Kidney (tissue), 14 donors: ENCODE data around the gene ST6GAL1. TPM values are rescaled to one million over a fixed set of nuclear protein-coding genes. Genes with fewer than 3 reads are reported as not detected.

Experiments
- DNase-seq, 5 donors: peaks; one replicate each; pipeline ENCODE4 v3.0.0-alpha.2; 2013 to 2020
- FAIRE-seq: peaks from 2 replicates; lab custom pipeline; 2012; peaks lifted over from hg19 to GRCh38; lab: Jason Lieb, UNC
- H3K27ac ChIP-seq, 2 donors: one replicate each; pipeline ENCODE4 v1.7.0; 2013; ENCODE audit warnings: low read depth in 2 of 2, low read length in 2 of 2, inconsistent platforms in 1 of 2
- H3K27me3 ChIP-seq: one replicate; pipeline ENCODE4 v1.7.1; 2013; ENCODE audit warnings: low read length, inconsistent platforms; ENCODE audit not compliant: control insufficient read depth, insufficient read depth
- H3K36me3 ChIP-seq, 3 donors: one replicate each; pipeline versions ENCODE4 v1.7.0 to v1.7.1; 2013; ENCODE audit warnings: low read length in 3 of 3, control low read depth in 1 of 3, inconsistent platforms in 1 of 3; ENCODE audit not compliant: insufficient read depth in 3 of 3, control insufficient read depth in 2 of 3
- H3K4me1 ChIP-seq, 3 donors: one replicate each; pipeline versions ENCODE4 v1.7.0 to v1.7.1; 2013; ENCODE audit warnings: low read length in 3 of 3, inconsistent platforms in 1 of 3, low read depth in 1 of 3; ENCODE audit not compliant: control insufficient read depth in 2 of 3, insufficient read depth in 2 of 3
- H3K4me3 ChIP-seq, 3 donors: one replicate each; pipeline versions ENCODE4 v1.7.0 to v1.8.1; 2013; ENCODE audit warnings: low read length in 3 of 3, control low read depth in 1 of 3, inconsistent platforms in 1 of 3
- H3K9ac ChIP-seq, 3 donors: one replicate each; pipeline versions ENCODE4 v1.7.0 to v1.7.1; 2013; ENCODE audit warnings: low read length in 3 of 3, control low read depth in 1 of 3, inconsistent platforms in 1 of 3
- H3K9me3 ChIP-seq, 3 donors: one replicate each; pipeline versions ENCODE4 v1.7.0 to v1.7.1; 2013; ENCODE audit warnings: low read length in 3 of 3, control low read depth in 1 of 3, inconsistent platforms in 1 of 3; ENCODE audit not compliant: control insufficient read depth in 2 of 3, insufficient read depth in 1 of 3
- intact Hi-C: fragments of 100-400 bp; cut with DNase I; formaldehyde crosslinking; loops from one replicate; pipeline ENCODE4 v1.11.1; 2022
- polyA plus RNA-seq: library from polyadenylated mRNA; stranded (reverse); fragments of 350-450 nt; fragmentation: Illumina TruSeq; extraction: RNeasy Lipid Tissue Mini Kit (QIAGEN cat#74804); gene quantifications from one replicate; pipeline ENCODE4 v1.2.3, GENCODE V29; 2014; ENCODE audit warnings: low read depth, low replicate concordance; ENCODE audit not compliant: insufficient read depth
- total RNA-seq: library from RNA; stranded (reverse); fragmentation: NEBNext Ultra II Directional; extraction: Animal tissue kit (Norgen Biotek cat#: 25700); gene quantifications from one replicate; pipeline ENCODE4 v1.2.1, GENCODE V29; 2021
- TF ChIP-seq, protein P1 (sequence below): IDR thresholded peaks from 3 replicates; pipeline ENCODE4 v1.5.1; 2012; ENCODE audit warnings: mild to moderate bottlenecking, moderate library complexity, borderline replicate concordance; ENCODE audit not compliant: insufficient read depth; ENCODE audit errors: extremely low read depth
- donor health status: control.
- donor health status: control.
- donor health status: control.
- donor health status: control.
- donor health status: control.
- donor health status: DM: yes; HTN: yes; CAD: no.
- donor health status: Normal renal cell carcinoma (clear cell type).

Gene ST6GAL1
- total and polyA plus RNA-seq, 2 donors from 2014 or later, result 62.6 to 236 TPM

DNA sequence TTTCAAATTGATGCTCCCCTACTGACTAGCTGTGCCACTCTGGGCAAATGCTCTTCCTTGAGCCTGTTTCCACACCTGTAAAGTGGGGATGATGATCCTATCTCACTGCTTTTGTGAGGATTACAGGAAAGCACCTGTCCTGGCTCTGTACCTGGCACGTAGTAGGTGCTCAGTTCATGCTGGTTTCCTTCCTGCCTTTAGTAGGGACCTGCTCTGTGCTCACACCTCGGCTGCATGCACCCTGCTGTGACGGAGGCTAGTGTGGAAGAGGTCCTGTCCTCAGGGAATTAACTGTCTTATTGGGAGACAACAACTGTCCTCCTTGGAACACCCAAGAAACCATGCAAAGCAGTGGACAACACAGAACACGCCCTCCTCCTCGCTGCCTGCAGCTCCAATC is 147.2 kb downstream of the ST6GAL1 start:
- Histone ChIP-seq H3K4me3 (no peak overlapping the region), H3K9ac (no peak overlapping the region), H3K9me3 (no peaks in the 10 kb centered on the region), H3K4me1 (no peaks in the 10 kb centered on the region), H3K27ac (no peak overlapping the region), H3K36me3 (peaks cover 2 to 11% (median 5%) of the 10 kb centered on the region in 3 donors), H3K27me3 (no peaks in the 10 kb centered on the region)
- FAIRE-seq (no peak), DNase-seq (no peak)
- intact Hi-C loops, result no loop called here
- TF ChIP-seq, protein P1, sequence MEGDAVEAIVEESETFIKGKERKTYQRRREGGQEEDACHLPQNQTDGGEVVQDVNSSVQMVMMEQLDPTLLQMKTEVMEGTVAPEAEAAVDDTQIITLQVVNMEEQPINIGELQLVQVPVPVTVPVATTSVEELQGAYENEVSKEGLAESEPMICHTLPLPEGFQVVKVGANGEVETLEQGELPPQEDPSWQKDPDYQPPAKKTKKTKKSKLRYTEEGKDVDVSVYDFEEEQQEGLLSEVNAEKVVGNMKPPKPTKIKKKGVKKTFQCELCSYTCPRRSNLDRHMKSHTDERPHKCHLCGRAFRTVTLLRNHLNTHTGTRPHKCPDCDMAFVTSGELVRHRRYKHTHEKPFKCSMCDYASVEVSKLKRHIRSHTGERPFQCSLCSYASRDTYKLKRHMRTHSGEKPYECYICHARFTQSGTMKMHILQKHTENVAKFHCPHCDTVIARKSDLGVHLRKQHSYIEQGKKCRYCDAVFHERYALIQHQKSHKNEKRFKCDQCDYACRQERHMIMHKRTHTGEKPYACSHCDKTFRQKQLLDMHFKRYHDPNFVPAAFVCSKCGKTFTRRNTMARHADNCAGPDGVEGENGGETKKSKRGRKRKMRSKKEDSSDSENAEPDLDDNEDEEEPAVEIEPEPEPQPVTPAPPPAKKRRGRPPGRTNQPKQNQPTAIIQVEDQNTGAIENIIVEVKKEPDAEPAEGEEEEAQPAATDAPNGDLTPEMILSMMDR, result no peak

DNA sequence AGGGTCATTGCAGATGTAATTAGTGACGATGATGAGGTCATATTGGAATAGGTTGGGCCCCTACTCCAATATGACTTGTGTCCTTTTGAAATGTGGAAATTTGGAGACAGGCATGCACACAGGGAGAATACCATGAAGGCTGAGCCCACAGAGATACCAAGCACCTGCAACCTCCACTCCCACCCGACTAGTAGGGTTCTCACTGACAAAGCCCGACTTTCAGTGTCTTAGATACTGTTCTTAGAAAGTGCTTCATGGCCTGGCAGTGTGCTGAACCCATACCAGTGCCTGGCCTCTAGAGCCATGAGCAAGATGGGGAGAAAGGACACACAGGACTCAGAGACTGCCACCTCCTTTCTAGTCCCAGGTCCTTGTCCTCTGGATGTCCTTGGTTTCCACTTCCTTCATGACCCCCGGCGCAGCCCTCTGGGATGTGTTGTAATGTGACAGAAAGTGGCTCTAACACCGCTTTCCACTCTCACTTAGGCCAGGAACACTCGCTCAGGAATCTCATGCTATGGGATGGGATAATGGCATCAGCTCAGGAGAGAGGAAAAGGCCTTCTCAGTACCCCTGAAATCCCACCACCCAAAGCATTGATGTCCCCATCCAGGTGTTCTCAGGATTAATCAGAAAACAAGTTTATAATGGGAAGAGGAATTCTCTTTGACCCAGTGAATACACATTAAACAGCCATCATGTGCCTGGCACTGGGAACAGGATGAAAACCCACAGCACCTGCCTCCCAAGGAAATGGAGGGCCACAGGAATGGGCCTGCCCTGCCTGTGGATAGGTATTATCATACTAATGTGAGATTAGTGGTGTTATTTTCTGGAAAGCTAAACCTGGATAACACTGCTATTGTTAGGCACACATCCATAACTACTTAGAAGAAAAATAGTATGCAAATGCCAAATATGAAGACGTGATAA is 149.0 kb downstream of the ST6GAL1 start:
- intact Hi-C loops, result no loop called here
- FAIRE-seq, result no peak
- Histone ChIP-seq H3K36me3 (peaks cover 2 to 8% (median 5%) of the 10 kb centered on the region in 3 donors), H3K9me3 (no peaks in the 10 kb centered on the region), H3K4me1 (no peaks in the 10 kb centered on the region), H3K27me3 (no peaks in the 10 kb centered on the region), H3K27ac (no peak overlapping the region), H3K4me3 (no peak overlapping the region), H3K9ac (no peak overlapping the region)
- DNase-seq, result no peak
- TF ChIP-seq, protein P1, result no peak

DNA sequence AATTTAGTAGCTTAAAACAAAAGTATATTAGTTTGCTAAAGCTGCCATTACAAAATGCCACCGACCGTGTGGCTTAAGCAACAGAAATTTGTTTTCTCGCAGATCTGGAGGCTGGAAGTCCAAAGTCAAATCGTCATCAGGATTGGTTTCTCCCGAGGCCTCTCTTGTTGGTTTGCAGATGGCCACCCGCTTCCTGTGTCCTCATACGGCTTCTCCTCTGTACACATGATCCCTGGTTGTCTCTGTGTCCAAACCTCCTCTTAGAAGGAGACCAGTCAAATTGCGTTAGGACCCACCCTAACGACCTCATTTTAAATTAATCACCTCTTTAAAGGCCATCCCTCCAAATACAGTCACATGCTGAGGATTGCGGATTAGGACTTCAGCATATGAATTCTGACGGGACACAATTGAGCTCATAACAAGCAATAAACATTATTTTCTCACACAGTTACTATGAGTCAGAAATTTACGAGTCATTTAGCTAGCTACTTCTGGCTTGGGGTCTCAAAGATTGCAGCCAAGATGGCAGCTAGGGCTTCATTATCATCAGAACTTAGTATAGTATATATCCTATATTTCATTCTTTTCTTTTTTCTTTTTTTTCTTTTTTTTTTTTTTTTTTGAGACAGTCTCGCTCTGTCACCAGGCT is 150.6 kb downstream of the ST6GAL1 start:
- FAIRE-seq, result no peak
- no peak overlapping the region for H3K27ac ChIP-seq
- no peaks in the 10 kb centered on the region for H3K27me3 ChIP-seq

More for the DNA sequence above, 150.6 kb downstream of the ST6GAL1 start:
- DNase-seq, result no peak
- Histone ChIP-seq H3K9ac (no peak overlapping the region), H3K9me3 (no peaks in the 10 kb centered on the region), H3K36me3 (peaks cover 2 to 8% (median 3%) of the 10 kb centered on the region in 3 donors), H3K4me1 (peaks cover 0 to 4% (median 0%) of the 10 kb centered on the region in 3 donors), H3K4me3 (no peak overlapping the region)
- intact Hi-C loops, result no loop called here
- TF ChIP-seq, protein P1, result no peak
